ENCODE data around the gene REEP3.
"Not testable (repeated sequence)": the region's sequence is repeated elsewhere in the genome, so short reads cannot be mapped to it uniquely, and the experiment has no call there.

The REEP3 gene

GRCh38 chr10:63520500-63521415 lies at the start of gene REEP3:
TSS of gene REEP3 (plus strand) at chr10:63521401. CDS start at chr10:63521546, 145 bp downstream.
- DNase-seq = peak; percentile 63

- DNase-seq = no peak
These were observed 46.7 kb upstream of the REEP3 start for GRCh38 chr10:63474488-63474887.

- no peak for DNase-seq
These were observed 43.3 kb upstream of the REEP3 start for GRCh38 chr10:63477927-63478326.

DNA sequence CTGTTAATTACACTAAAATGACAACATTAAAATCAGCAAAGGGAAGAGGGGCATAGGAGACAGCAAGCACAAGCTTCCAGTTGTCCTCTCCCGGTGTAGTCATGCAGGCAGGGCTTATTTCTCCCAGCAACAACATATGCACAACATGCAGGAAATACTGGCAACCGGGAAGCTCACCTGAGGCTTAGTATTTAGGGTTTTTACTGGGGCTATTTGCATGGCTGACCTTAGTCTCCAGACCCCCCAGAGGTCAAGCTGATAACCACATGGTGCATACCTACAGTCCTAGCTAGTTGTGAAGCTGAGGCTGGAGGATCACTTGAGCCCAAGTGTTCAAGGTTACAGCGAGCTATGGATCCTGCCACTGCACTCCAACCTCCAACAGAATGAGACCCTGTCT lies 42.6 kb upstream of the REEP3 start:
- no peak for DNase-seq

DNA sequence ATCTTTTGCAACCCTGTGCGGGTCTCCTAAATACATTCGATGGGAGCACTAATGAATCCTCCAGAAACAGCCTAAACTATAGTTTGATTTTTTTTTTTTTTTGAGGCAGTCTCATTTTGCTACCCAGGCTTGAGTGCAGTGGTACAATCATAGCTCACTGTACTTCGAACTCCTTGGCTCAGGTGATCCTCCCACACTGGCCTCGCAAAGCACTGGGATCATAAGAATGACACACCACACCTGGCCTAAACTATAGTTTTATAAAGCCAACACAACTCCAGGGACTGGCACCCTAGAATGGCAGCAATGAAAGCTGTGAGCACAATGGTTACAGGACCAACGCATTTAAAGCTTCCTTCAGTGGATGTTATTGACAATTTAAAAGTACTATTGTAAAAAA lies 41.0 kb upstream of the REEP3 start:
- DNase-seq = no peak

DNA sequence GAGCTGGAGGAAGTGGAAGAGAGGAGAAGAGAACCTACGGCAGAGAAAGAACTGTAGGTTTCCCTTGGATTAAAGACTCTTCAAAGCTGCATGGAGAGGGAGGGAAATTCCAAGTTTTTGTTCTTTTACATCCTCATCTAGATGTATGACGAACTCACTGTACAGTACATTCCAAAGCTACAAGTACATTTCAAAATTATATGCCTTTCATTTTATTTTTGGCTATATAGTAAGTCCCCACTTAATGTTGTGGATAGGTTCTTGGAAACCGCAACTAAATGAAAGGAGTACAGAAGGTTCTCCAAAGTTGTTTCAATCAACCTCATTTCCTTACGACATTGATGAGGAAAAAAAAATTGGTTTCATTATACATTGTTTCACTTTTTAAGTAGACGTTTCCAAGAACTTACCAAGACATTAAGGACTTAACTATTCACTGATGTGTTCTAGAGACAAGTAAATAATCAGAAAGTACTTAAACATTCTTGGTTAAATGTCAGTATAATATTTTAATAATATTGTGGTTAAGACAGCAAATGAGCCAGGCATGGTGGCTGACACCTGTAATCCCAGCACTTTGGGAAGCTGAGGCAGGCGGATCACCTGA lies 39.3 kb upstream of the REEP3 start:
- DNase-seq = no peak

DNA sequence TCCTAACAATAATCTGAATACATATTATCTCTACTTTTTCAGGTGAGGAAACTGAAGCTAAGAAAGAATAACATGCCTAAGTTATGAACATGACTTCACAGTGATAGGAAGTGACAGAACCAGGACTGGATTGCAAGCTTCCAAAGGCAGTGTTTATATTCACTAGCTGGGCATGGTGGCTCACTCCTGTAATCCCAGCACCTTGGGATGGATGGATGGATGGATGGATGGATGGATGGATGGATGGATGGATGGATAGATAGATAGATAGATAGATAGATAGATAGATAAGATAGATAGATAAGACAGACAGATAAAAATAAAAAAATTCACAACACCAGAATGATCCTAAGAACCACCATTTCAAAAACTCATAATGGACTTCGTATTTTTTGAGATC lies 37.2 kb upstream of the REEP3 start:
- no peak for DNase-seq

- no peak for DNase-seq
These were observed 33.2 kb upstream of the REEP3 start for GRCh38 chr10:63487990-63488389.

DNA sequence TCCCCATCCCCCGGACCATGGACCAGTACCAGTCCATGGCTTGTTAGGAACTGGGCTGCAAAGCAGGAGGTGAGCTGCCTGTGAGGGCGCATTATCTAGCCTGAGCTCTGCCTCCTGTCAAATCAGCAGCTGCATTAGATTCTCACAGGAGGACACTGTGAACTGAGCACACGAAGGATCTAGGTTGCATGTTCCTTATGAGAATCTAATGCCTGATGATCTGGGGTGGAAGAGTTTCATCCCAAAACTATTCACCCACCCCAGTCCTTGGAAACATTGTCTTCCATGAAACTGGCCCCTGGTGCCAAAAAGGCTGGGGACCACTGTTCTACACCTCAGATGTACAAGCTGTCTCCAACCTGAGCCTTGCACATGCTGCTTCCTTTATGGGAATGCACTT lies 31.4 kb upstream of the REEP3 start:
- no peak for DNase-seq

GRCh38 chr10:63491588-63492316 lies 29.4 kb upstream of the REEP3 start:
- DNase-seq = peak; percentile 14

DNA sequence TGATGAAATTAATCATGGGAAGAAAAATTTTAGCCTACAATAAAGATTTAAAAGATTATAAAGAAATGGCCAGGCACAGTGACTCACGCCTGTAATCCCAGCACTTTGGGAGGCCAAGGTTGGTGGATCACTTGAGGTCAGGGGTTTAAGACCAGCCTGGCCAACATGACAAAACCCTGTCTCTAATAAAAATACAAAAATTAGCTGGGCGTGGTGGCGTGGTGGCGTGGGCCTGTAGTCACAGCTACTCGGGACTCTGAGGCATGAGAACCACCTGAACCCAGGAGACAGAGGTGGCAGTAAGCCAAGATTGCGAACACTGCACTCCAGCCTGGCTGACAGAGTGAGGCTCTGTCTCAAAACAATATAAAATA lies 28.9 kb upstream of the REEP3 start:
- DNase-seq = peak; percentile 40

DNA sequence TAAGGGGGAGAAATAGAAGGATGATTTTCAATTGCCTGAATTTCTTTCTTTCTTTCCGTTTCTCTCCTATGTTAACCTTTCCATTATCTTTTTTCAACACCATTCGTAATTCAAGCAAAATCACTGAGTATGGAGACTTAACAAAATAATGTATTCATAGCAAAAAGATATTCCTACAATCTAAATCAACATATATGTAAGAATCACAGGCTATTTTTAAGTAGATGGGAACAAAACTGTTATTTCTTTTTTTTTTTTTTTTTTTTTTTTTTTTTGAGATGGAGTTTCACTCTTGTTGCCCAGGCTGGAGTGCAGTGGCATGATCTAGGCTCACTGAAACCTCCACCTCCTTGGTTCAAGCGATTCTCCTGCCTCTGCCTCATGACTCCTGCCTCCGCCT lies 28.2 kb upstream of the REEP3 start:
- DNase-seq = no peak

DNA sequence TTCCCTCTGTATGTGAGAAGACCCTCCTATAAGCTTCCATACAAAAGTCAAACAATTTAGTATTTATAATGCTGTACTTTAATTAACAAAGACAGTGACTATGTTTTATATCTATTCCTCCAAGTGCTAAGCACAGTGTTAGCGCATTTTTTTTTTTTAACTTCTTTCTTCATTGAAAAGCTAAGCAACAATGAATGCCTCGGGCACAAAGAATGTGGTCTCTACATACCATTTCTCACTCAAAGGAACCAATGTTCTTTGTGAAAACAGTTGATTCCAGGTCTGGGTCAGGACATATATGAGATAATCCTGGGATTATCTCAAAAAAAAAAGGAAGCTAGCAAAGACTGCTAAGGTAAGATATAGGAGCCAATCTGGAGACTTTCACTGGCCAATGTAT lies 26.2 kb upstream of the REEP3 start:
- DNase-seq = no peak

GRCh38 chr10:63496561-63496960 lies 24.6 kb upstream of the REEP3 start:
- no peak for DNase-seq

DNA sequence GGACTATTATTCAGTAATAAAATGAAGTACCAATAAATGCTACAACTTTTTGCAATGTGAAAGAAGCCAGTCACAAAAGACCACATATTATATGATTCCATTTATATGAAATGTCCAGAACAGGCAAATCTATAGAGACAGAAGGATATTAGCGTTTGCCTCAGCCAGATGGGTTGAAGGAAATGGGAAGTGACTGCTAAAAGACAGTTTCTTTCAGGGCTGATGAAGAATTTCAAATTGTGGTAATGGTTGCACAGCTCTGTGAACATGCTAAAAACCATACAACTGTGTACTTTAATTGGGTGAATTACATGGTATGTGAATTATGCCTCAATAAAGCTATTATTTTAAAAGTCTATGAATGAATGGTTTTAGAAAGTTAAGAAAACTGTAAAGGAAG lies 23.9 kb upstream of the REEP3 start:
- DNase-seq = no peak

GRCh38 chr10:63498665-63499064 lies 22.5 kb upstream of the REEP3 start:
- no peak for DNase-seq

- DNase-seq = not testable (repeated sequence)
These were observed 20.6 kb upstream of the REEP3 start for GRCh38 chr10:63500551-63500950.

GRCh38 chr10:63501954-63502353 lies 19.2 kb upstream of the REEP3 start:
- no peak for DNase-seq

DNA sequence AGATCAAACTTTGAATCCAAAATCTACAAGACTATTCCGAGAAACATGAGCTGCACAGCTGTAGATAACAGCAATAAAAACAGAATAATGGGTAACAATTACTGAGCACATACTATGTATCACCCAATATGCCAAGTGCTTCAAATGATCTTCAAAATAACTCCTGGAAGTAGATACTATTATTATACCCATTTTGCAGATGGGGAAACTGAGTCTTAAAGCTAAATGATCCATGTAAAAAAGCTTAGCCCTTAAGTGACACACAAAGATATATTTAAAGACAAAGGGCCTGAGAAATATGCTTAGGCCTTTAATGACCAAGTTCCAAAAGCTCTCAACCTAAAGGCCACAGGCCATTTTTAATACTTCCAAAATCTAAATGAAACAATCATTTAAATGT lies 18.4 kb upstream of the REEP3 start:
- no peak for DNase-seq

DNA sequence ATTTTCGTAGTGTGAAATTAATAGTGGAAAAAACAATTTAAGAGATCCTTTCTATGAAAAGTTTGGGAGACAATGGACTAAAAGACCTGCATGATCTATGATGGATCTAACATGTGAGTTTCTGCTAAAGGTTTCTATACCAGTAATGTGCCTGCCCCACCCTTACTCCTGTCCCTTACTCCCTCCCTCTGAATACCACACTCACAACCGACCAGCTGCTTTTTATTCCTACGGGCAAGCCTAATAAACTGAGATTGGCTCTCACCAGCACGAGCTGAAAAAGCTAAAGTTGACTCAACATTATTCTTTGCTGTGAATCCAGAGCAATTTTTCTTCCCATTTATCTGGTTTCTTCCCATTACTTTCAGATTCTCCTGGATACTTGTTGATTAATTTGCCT lies 17.8 kb upstream of the REEP3 start:
- DNase-seq = no peak

DNA sequence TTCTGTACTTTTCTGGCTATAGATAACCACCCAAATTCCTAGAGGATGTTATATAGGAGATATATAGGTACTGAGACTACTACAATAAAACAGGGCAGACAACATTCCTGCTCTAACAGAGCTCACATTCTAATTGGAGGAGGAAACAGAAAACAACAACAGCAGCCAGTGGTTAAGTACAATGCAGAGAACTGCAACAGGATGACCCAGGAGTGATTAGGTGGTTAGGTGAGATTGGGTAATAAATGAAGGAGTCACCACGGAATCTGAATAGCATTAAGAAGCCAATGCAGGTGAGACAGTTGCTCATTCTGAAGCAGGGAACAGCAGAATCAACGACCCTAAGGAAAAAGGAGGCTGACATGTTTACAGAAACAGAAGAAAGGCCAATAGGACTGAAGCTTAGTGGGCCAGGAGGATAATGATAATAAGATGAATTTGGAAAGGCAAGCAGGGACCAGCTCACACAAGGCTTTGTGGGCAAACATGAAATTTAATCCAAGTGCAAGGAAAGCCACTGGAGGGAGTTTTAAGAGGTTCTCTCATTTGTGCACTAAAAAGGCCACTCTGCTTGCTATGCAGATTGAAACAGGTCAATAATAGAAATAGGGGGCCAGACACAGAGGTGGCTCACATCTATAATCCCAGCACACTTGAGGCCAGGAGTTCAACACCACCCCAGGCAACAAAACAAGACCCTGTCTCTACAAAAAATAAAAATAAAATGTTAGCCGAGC lies 16.9 kb upstream of the REEP3 start:
- DNase-seq = no peak

DNA sequence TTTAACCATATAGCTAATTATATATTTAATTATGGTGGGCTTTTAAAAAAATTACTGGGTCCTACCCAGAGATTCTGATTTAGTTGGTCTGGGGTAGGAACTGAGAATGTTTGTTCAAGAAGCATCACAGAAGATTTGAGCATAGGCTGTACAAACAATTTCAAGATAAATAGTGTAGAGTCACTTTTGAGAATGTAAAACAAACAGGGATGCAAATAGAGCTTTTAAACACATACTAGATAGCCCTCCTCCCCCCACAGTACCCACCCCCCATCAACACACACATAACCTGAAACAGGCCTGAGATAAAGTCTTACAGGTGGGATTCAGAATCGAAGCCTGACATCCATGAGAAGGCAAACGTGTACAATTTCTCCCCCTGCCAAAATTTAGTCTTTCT lies 15.6 kb upstream of the REEP3 start:
- DNase-seq = no peak

- no peak for DNase-seq
These were observed 14.6 kb upstream of the REEP3 start for GRCh38 chr10:63506554-63506953.
